GM18873 (cell line): ENCODE measurements around the gene CDK14.
"Not testable (repeated sequence)": the region's sequence is repeated elsewhere in the genome, so short reads cannot be mapped to it uniquely, and the experiment has no call there.

Experiments
- ATAC-seq: cut with Tn5 transposase; IDR thresholded peaks from one replicate; pipeline ENCODE4 v1.9.1; 2021; ENCODE audit warnings: mild to moderate bottlenecking, moderate library complexity, moderate number of reproducible peaks; ENCODE audit not compliant: unreplicated experiment, low FRiP score

Gene CDK14

DNA sequence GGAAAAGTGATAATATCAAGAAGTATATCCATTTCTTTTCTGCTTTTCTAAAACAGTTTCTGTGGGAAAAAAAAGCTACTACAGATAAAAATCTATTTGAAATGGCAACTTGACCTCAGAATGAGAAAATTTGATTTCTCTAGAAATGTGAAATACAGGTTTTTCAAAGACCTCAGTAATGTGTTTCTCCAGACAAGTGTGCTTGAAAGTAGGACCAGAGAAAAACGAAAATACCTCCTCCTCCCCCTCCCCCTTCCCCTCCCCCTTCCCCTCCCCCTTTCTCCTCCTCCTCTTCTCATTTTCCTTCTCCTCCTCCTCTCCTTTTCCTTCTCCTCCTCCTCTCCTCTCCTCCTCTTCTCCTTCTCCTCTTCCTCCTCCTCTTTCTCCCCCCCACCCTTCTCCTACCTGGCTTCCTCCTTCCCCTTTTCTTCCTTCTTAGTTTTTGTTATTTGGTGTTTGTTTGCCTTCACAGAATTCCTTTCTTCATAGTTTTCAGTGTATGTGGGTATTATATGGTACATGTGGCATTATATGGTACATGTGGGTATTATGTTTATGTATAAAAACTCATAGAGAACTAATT, 179.4 kb downstream of the CDK14 start:
- ATAC-seq: no peak

DNA sequence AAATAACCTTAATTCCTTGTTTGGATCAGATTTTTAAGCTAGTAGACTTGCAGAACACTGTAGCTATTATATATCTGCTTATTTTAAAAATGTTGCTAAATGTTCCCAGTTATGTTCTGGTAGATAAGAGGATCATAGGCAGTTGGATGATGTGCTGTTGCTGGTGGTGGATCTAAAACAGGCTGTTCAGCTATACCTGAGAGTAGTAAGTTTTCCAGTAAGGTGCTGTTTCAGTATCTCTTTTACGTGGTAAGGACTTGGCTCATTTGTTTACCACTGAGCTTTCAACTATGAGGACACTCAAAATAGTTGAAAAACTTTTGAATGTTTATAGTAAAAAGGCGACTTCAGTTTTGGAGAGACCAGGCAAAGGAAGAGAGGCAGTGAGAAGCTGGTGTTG, 180.9 kb downstream of the CDK14 start:
- ATAC-seq: peak; percentile 92

DNA sequence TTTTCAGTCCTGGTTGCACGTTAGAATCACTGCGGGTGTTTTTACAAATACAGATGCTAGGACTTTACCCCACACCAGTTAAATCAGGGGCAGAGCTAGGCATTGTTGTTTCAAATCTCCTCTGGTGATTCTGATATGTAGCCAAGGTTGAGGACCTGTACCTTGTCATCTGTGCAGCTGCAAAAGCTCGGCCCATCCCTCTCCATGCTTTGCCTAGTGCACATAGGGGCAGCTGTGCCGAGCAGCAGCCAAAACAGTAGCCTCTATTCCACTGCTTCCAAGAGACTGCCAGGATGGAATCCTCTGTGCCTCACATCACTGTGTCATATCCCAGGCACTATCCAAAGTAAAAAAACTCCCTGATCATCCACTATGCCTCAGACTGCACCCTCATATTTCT, 181.3 kb downstream of the CDK14 start:
- ATAC-seq: peak; percentile 33

DNA sequence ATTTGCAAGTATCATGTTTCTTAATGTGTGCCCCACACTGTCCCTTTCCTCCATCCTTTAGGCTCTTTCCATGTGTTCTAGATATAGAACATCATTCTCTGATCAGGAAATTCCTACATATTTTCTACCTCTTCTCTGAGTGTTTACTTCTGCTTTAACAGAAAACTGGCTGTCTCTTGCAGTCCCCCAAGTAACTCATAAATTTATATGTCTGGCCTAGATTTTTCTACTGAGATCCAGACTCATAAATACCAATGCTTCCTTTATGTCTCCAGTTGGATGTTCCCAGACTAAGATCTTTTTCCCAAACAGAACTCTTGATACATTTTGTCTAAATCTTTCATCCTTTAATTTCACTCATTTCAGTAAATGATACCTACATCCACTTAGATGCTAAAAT, 181.8 kb downstream of the CDK14 start:
- ATAC-seq: no peak

DNA sequence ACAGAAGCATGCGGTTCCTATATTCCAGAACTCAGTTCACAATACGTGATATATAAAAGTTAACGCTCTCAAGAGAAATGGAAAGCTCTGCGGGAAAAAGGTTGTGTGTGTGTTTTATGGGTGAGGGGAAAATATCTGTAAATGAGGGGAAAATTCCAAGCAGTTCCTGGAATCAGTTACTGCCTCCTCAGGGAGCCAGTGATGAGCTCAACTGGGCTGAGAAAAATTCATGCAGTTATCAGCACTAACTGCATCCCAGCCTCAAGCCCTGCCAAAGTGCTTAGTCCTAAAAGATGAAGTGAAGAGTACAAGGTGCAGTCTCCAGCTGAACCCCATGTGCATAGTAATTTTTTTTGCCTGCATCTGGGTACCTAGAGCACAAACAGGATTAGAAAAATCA, 191.9 kb downstream of the CDK14 start:
- ATAC-seq: no peak

DNA sequence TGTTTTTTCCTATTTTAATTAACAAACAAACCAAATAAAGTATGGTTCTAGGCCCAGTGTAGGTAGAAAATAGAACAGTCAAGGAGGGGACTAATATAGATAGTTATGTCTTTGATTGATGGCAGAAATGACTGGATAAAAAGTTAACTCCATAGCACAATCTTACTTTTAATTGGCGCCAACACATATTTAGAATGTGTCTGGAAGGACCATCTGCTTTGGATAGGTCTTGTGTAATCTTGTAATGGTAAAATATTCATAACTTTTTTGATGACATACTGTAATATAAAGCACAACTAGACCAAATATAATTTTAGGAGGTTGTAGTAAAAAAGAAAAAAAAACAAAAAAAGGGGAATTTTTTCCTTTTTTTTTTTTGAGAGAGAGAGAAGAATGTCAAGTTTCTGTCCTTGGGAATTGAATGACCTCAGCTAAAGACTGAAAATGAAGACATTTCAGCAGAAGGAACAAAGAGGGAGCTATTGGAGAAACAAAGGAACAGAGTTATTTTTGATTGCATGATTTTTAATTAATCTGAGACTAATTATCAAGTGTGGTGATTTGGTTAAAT, 193.7 kb downstream of the CDK14 start:
- ATAC-seq: no peak

DNA sequence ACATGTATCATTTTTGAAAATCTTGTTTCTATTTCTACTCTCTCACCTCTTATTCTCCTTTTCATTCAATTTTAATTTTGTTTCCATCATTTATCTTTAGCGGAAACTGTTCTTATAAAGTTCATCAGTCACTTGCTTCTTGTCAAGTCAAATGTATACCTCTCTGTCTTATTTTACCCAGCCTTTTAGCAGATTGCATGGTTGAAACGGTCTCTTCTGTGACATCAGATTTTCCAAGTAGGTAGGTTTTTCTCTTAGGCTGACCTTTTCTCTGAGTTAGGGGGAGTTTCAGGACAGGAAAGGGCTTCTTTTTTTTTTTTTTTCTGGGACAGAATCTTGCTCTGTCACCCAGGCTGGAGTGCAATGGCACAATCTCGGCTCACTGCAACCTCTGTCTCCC, 195.5 kb downstream of the CDK14 start:
- no peak for ATAC-seq

DNA sequence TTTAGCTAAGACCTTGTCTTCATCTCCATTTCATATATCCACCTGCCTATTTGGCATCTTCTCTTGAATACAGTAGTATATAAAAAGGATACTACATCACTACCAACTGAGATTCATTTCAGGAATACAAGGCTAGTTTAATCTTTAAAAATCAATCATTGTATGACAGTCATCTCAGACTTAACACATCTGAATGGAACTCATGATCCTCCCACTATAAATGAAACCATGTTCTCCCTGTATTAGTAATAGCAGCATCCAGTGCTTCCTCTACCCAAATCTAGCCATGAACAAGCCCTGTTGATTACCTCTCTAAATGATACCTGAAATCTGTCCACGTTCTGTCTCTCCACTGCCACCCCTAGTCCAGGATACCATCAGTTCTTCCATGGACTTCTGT, 196.2 kb downstream of the CDK14 start:
- ATAC-seq: no peak

DNA sequence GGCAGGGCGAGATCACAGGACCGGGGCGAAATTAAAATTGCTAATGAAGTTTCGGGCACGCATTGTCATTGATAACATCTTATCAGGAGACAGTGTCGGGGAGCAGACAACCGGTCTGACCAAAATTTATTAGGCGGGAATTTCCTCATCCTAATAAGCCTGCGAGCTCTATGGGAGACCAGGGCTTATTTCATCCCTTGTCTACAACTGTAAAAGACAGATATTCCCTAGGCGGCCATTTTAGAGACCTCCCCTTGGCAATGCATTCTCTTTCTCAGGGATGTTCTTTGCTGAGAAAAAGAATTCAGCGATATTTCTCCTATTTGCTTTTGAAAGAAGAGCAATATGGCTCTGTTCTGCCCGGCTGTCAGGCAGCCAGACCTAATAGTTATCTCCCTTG, 198.1 kb downstream of the CDK14 start:
- not testable (repeated sequence) for ATAC-seq

DNA sequence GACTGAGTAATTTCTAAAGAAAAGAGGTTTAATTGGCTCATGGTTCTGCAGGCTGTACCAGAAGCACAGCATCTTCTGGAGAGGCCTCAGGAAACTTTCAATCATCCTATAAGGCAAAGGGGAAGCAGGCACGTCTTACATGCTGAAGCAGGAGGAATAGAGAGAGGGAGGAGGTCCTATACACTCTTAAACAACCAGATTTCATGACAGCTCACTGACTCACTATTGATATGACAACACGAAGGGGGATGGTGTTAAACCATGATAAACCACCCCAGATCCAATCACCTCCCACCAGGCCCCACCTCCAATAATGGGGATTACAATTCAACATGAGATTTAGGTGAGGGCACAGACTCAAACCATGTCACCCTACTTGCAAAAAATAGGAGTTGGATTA, 201.5 kb downstream of the CDK14 start:
- ATAC-seq: no peak

DNA sequence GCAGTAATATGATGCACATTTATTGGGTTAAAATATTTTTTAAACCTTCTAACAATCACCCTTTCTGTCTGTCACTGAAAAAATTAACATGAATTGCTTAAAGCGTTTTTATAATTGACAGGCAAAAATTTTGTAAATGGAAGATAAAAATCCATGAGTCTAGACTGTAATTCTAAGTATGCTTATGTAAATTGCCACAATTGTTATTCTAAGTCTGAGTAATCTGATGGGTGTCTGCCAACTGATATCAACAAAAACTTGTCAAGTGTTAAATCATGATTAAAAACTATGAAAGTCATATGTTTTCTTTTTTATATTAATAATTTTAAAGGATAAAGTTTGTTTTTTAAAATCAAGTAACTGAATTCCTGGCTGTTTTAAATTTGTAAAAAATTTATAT, 208.2 kb downstream of the CDK14 start:
- no peak for ATAC-seq

DNA sequence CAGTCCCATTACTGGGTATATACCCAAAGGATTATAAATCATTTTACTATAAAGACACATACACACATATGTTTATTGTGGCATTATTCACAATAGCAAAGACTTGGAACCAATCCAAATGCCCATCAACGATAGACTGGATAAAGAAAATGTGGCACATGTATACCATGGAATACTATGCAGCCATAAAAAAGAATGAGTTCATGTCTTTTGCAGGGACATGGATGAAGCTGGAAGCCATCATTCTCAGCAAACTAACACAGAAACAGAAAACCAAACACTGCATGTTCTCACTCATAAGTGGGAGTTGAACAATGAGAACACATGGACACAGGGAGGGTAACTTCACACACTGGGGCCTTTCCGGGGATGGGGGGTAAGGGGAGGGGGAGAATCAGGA, 219.4 kb downstream of the CDK14 start:
- ATAC-seq: not testable (repeated sequence)

DNA sequence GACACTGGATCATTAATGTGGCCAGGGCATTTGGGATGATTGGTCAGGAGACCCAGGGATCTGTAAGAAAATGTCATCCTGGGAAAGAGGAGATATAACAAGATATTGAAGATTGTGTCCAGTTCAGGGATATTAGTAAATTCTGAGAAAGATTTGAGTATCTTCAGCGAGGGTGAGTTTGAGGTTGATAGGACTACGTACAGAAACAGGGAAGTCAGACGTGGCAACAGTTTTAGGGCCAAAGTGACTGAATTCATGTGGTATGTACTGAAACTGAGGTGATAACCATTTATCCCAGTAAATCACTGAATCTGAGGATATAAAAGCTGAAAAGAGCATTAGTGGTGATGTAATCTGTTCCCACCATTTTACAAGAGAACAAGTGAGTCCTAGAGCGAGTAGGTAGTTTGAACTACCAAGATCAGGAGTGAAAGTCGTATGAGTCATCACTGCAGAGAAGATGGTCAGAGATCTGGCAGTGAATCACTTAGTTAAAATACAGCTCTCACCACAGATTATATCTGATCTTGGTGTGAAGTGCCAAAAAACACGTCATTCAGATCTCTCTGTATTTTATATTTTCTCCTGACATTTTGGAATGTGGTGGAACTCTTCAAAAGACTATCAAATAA, 220.5 kb downstream of the CDK14 start:
- ATAC-seq: peak; percentile 99

DNA sequence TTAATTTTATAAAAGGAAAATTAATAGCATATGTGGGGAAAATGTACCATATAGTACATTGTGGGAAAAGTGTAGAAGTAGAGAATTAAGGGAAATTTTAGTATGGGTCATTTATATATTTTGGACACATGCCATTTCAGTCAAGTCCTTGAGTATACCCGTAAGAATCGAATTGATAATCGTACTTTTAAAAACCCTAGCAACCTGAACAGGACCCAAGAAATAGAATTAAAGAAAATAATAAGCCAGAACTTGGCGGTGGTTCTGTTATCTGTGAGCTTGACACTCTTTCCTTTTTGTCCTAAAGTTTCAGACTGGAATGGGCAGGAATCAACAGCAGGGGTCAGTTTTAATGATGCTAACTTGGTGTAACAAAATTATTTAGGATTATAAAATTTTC, 221.0 kb downstream of the CDK14 start:
- no peak for ATAC-seq

DNA sequence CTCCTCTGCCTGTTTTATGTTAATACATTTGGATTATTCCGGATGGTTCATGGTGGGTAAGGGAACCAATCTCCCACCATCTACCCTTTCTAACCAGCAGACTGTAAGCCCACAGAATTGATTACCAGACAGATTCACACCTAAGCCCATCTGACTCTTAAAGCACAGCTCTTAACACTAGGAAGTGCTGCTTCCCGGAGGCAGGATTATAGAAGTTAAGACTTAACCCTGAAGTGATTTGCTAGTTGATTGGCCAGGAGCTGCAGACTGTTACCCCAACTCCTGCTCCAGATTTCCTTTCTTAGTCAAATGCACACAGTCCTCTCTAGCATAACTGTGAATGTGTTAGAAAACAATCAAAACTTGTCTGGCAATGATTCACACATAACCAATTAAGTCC, 221.7 kb downstream of the CDK14 start:
- ATAC-seq: no peak

DNA sequence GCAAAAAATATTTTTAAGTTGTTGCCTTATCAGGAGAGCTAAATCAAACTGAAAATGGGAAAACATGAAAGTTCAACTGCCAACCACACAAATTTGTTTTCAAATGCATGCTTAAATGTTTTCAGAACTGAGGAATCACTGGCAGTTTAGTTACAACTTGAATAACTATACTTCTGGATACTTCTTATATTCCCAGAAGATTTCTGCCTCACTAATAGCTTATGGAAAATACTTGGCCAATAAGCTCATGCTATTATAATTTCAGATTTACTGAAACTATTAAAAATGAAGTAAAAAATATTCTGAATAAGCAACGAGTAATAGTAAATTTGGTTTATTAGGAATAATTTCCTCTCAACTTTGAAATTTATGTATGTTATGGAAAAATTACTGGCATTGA, 222.2 kb downstream of the CDK14 start:
- ATAC-seq: no peak

DNA sequence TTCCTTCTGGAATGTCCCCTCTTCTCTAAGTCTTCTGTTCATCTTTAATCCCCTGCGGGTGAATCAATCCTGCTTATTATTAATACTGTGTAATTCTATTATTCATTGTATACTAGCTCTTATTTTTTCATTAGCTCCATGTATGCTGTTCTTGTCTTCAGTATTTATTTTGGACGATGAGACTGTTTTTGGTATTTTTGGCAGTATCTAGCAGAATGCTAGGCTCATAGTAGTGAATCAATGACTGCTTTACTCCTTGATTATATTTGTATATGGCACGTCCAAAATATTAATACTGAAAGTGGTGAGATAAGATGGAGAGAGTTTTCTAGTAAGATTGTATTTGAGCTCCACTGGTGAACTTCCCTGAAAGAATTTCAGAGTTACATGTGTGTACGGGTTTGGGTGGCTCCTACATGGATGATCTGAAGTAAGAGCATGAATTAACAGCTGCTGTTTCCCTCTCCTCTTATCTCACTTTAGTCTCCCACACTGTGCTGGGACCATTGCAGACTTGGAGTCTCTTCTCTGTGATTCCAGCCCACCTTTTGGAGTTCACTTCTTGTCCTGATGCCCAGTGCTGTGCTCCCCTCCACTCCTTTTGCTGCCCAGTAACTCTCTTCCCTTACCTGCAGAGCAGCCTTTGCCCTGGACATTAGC, 226.0 kb downstream of the CDK14 start:
- ATAC-seq: no peak

DNA sequence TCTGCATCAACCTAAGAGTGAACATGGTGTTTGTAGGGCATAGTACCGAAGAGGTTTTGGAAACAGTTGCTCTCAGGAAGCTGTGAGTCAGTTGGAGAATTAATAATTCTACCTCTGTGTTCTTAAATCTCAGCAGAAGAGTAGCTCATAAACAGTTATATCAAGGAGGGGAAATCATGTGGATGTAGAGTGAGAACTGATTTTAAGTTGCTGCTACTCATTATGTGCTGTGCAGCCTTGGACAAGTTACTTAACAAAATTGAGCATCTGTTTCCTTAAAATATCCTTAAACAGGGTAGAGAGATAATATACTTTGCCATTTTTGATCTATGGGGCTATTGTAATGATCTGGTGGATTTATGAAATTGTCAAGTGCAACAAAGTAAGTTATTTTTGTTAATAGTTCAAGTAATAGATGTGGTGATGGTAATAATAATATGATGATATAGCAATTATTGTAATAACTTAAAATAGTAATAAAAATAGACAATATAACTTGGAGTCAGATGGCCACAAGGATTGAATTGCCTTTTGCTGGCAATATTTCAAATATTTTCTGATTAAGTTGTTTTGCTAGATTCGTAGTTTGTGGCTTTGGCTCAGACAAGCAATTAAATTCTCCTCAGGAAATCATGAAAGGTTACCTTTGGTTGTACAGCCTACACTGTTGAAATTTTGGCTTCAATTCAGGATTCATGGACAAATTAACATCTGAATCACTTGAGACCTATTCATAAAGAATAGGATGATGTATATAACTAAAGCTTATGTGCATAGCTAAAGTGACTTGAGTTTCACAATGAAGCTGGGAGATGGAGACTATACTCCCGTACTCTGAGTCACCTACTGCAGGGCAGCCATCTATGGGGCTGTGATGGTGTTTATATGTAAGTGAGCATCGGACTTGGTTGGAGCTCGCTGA, 228.5 kb downstream of the CDK14 start:
- ATAC-seq: no peak

DNA sequence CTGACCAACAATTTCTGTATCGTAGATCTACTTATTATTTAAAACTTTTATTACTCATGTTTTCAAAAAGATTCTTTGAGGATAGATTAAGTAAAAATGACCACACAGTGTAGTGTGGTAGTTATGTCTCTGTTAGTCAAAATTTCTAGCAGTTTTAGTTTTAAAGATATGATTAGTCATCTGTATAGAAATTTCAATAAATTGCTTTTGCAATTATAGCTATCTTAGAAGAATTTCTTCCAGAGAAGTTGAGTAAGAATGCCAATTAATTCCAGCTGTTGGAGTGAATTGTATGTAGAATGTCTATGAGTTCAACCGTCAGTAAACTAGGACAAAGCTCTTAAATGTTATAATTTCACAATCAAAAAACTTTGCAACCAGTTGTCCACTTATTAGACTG, 229.7 kb downstream of the CDK14 start:
- ATAC-seq: no peak

DNA sequence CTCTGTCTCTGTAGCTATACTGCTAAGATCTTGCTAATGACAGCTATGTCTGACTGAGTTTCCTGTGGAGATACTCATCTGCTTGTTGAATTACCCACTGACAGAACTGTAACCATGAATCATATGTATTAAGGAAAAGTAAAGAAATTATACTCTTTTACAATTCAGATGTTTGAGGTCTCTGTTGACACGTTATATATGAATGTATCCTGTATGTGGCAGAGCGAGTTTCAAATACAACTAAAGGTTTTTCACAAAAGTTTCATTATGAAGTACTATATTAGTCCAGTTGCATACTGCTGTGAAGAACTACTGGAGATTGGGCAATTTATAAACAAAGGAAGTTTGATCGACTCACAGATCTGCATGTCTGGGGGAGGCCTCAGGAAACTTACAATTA, 232.5 kb downstream of the CDK14 start:
- no peak for ATAC-seq

DNA sequence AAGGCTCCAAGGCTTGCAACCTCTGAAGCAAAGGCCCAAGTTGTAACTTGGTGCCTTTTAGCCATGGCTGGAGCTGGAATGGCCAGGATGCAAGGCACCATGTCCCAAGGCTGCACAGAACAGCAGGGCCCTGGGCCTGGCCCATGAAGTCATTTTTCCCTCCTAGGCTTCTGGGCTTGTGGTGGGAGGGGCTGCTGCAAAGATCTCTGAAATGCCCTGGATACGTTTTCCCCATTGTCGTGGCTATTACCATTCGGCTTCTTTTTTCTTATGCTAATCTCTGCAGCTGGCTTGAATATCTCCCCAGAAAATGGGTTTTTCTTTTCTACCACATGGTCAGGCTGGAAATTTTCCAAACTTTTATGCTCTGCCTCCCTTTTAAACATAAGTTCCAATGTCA, 234.2 kb downstream of the CDK14 start:
- ATAC-seq: no peak
